Stromal cell of bone marrow (primary cell): ENCODE data around the gene KIAA0513.

Source experiments
- DNase-seq: peaks from one replicate; pipeline ENCODE4 v3.0.0-alpha.2; 2012; ENCODE audit warnings: low read depth

Gene KIAA0513

GRCh38 chr16:85027349-85027957 lies at the start of gene KIAA0513:
Gene KIAA0513, plus strand, starts transcription at chr16:85027795. Its CDS starts 39,277 bp downstream, at chr16:85067072.
- DNase-seq, result peak; percentile 85

GRCh38 chr16:84979516-84979915 lies 48.1 kb upstream of the KIAA0513 start:
- DNase-seq, result no peak

- no peak for DNase-seq
Observed at GRCh38 chr16:84982434-84982833, 45.2 kb upstream of the KIAA0513 start.

GRCh38 chr16:84985079-84986065 lies 42.2 kb upstream of the KIAA0513 start:
- peak; percentile 82 for DNase-seq

- DNase-seq, result no peak
Observed at GRCh38 chr16:84986102-84986501, 41.5 kb upstream of the KIAA0513 start.

- DNase-seq, result no peak
Observed at GRCh38 chr16:84986879-84987278, 40.7 kb upstream of the KIAA0513 start.

- DNase-seq, result no peak
Observed at GRCh38 chr16:84988328-84989080, 39.1 kb upstream of the KIAA0513 start.

- no peak for DNase-seq
Observed at GRCh38 chr16:84989749-84990620, 37.6 kb upstream of the KIAA0513 start.

- no peak for DNase-seq
Observed at GRCh38 chr16:84990782-84991181, 36.8 kb upstream of the KIAA0513 start.

GRCh38 chr16:84992717-84993075 lies 34.9 kb upstream of the KIAA0513 start:
- DNase-seq, result peak; percentile 72

GRCh38 chr16:84993926-84994325 lies 33.7 kb upstream of the KIAA0513 start:
- DNase-seq, result no peak

- DNase-seq, result no peak
Observed at GRCh38 chr16:84995663-84996062, 31.9 kb upstream of the KIAA0513 start.

GRCh38 chr16:84996365-84996764 lies 31.2 kb upstream of the KIAA0513 start:
- DNase-seq, result no peak

- no peak for DNase-seq
Observed at GRCh38 chr16:84999200-84999599, 28.4 kb upstream of the KIAA0513 start.

- DNase-seq, result no peak
Observed at GRCh38 chr16:84999857-85000480, 27.6 kb upstream of the KIAA0513 start.

- DNase-seq, result no peak
Observed at GRCh38 chr16:85002099-85002541, 25.5 kb upstream of the KIAA0513 start.

GRCh38 chr16:85002608-85003007 lies 25.0 kb upstream of the KIAA0513 start:
- DNase-seq, result peak; percentile 56

GRCh38 chr16:85003076-85003475 lies 24.5 kb upstream of the KIAA0513 start:
- DNase-seq, result no peak

- DNase-seq, result no peak
Observed at GRCh38 chr16:85003725-85004586, 23.6 kb upstream of the KIAA0513 start.
